Heart left ventricle (tissue), 13 donors: ENCODE data around the gene RNF217.

Experiments used
- CTCF ChIP-seq, 12 donors: fragments of 200-600 bp; sonication (generic) in 4 of 12; IDR thresholded peaks; one replicate each; pipeline versions ENCODE4 v1.5.0 to v1.8.0; 2018 to 2022; ENCODE audit warnings: antibody characterized with exemption in 12 of 12, mild to moderate bottlenecking in 5 of 12
- POLR2A ChIP-seq, 2 donors: fragments of 450-650 bp; IDR thresholded peaks; one replicate each; pipeline ENCODE4 v1.6.1; 2017; ENCODE audit warnings: antibody characterized with exemption in 2 of 2, mild to moderate bottlenecking in 2 of 2, moderate library complexity in 2 of 2
- donor health status: ischemic (EF 13 %, LVEDD 7.1; RV severe dilation, severe dysfunction).
- donor health status: DM: no; HTN: yes; CAD: no.
- donor health status: DM: no; HTN: no; CAD: no.
- donor health status: ischemic (EF 25% LVEDD 6.9; RV normal size, moderate dysfunction).
- donor health status: ischemic (EF 25% LVEDD 5.7; RV mildly dilated, moderate dysfunction).
- donor health status: ischemic (EF 35%, LVEDD 5.7; RV mildly dilated, moderate dysfunction).
- donor health status: nonischemic (EF 11% LVEDD 7.7; RV severe dilation, severe dysfunction).
- donor health status: DM: yes; HTN: yes; CAD: no.
- donor health status: PGD.
- donor health status: ischemic (EF 29% LVEDD 5.4; RV normal size, mild dysfunction).
- donor health status: nonischemic (EF 23%, LVEDD 6.1; RV moderate dilation, normal function).

GRCh38 chr6:124994648-124995047 is 32.4 kb downstream of the RNF217 start:
- TF ChIP-seq CTCF (IDR thresholded peaks at IDR 0.05), result no peak
- no peak for TF ChIP-seq POLR2A (IDR thresholded peaks at IDR 0.05)
